AG10803 (cell line): ENCODE data around the gene MPZL1.

ENCODE experiments used
- DNase-seq: peaks from one replicate; pipeline ENCODE4 v3.0.0; 2010; ENCODE audit warnings: low read depth
- H3K4me3 ChIP-seq: 2 replicates; pipeline ENCODE4 v1.5.1; 2011; ENCODE audit warnings: mild to moderate bottlenecking, low read length, control low read depth
- TF ChIP-seq, protein P1 (sequence below): conservative IDR thresholded peaks from 2 replicates; pipeline ENCODE4 v1.5.1; 2011; ENCODE audit warnings: mild to moderate bottlenecking, low read length, control low read depth, inconsistent platforms

The MPZL1 gene

DNA sequence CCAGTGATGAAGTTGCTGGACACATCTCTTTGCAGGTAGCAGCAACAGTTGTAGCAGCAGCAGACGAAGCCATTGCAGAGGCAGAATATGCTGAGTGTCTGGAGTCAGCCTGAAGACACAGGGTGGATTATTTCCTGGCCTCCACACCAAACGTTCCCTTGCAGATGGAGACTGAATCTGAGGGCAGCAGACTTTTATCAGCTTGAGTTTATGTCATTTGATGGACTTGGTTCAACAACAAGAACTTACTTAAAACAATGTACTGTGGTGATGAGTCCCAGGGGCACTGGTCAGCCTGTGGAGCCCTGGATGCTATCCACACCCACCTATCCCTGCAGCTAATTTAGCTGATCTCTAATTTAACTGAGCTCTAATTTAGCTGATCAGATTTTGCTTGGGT is 17.1 kb upstream of the MPZL1 start:
- no peak overlapping the region for H3K4me3 ChIP-seq
- TF ChIP-seq, protein P1, sequence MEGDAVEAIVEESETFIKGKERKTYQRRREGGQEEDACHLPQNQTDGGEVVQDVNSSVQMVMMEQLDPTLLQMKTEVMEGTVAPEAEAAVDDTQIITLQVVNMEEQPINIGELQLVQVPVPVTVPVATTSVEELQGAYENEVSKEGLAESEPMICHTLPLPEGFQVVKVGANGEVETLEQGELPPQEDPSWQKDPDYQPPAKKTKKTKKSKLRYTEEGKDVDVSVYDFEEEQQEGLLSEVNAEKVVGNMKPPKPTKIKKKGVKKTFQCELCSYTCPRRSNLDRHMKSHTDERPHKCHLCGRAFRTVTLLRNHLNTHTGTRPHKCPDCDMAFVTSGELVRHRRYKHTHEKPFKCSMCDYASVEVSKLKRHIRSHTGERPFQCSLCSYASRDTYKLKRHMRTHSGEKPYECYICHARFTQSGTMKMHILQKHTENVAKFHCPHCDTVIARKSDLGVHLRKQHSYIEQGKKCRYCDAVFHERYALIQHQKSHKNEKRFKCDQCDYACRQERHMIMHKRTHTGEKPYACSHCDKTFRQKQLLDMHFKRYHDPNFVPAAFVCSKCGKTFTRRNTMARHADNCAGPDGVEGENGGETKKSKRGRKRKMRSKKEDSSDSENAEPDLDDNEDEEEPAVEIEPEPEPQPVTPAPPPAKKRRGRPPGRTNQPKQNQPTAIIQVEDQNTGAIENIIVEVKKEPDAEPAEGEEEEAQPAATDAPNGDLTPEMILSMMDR, result no peak
- no peak for DNase-seq

GRCh38 chr1:167705250-167705649 is 16.5 kb upstream of the MPZL1 start:
- no peak for DNase-seq
- TF ChIP-seq, protein P1, result no peak
- no peak overlapping the region for H3K4me3 ChIP-seq

DNA sequence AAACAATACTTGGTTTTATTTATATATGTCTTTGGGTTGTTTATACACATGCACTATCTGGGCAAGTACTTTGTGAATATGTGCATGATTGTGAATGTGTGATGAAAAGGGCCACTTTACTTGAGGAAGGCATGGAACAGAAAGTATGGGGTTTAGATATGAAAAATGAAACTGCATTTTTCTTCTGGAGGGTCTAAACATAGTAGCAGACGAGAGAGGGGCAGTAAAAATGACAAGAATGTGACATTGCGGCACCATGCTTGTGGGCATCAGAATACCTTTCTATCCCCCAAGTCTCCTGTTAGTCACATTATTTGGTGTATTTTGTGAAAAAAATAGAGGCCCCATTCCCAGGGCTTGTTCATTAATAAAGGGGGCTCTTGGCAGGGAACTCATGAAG is 15.4 kb upstream of the MPZL1 start:
- TF ChIP-seq, protein P1, result no peak
- DNase-seq, result no peak
- H3K4me3 ChIP-seq, result no peak overlapping the region

DNA sequence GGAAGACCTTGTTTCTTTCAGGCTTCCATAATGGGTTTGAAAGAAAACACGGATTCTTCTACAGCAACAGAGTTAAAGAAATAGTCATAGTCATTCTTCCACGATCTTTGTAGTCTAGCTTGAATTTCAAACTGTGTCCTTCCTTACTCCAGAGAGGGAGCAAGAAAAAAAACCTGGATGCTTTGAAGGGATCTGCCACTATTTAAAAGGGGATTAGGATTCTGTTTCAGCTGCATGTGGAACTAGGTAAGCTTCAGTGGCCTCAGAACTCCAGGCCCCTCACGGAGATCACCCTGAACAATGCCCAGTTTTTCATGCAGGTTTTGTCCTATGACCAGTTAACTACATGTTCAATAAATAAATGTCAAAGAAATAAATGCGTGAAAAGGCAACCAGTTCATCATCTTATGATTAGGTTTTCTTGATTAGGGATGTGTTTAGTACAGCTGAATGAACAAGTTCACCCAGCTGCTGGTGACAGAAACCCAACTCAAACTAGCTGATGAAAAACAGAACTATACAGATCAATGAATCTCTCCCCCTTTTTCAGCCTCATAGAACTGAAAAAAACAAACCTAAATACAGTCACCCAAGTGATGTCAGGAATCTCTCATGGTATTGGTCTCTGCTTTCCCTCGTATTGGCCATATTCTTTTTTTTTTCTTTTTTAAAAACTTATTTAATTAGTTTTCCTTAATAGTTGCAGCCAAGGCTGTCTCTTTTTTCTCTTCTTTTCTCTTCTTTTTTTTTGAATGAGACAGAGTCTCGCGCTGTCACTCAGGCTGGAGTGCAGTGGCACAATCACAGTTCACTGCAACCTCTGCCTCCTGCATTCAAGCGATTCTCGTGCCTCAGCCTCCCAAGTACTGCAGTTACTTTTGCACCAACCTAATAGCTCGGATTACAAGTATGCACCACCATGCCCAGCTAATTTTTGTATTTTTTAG is 14.6 kb upstream of the MPZL1 start:
- no peak for DNase-seq
- H3K4me3 ChIP-seq, result no peak overlapping the region
- TF ChIP-seq, protein P1, result no peak

DNA sequence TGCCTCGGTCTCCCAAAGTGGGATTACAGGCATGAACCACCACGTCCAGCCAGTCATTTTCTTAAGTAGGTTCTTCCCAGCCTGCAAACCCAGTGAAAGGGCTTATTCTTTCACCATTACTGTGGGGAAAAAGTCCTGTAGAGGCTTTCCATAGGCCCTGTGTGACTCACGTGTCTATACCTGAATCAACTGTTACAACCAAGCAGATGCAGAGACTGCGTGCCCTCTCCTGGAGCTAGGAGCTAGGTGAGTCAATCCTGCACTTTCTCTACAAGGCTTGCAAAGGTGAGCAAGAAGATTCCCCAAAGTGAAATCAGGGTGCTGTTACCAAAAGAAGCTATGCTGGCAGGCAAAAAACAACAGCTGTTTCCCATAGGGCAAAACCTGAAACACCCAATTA is 13.8 kb upstream of the MPZL1 start:
- TF ChIP-seq, protein P1, result no peak
- no peak for DNase-seq
- no peak overlapping the region for H3K4me3 ChIP-seq

DNA sequence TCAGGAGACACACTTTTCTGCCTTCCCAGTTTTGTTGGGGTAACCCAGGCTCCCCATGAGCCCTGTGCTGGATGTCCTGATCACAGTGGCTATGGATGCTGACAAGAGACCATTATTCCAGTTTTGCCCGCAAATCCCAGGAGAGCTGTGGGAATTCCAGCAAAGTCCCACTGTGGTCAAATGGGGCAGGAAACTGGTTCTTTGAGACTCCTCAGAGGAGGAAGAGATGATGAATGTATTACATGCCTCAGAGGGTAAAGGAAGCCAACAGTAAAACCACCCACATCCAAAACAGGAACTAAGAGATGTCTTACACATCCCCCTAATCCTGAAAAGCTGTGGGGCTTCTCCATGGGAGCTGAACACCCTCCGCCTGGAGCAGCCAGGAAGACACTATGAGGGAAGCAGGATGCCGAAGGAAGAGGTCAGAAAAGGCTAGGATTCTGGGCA is 12.8 kb upstream of the MPZL1 start:
- TF ChIP-seq, protein P1, result no peak
- DNase-seq, result peak; percentile 32

GRCh38 chr1:167710836-167711235 is 10.9 kb upstream of the MPZL1 start:
- TF ChIP-seq, protein P1, result no peak
- H3K4me3 ChIP-seq, result no peak overlapping the region
- no peak for DNase-seq

More for the DNA sequence above, 12.8 kb upstream of the MPZL1 start:
- H3K4me3 ChIP-seq, result no peak overlapping the region
